Measurements from ENCODE around the gene TP53TG5.

The TP53TG5 gene

DNA sequence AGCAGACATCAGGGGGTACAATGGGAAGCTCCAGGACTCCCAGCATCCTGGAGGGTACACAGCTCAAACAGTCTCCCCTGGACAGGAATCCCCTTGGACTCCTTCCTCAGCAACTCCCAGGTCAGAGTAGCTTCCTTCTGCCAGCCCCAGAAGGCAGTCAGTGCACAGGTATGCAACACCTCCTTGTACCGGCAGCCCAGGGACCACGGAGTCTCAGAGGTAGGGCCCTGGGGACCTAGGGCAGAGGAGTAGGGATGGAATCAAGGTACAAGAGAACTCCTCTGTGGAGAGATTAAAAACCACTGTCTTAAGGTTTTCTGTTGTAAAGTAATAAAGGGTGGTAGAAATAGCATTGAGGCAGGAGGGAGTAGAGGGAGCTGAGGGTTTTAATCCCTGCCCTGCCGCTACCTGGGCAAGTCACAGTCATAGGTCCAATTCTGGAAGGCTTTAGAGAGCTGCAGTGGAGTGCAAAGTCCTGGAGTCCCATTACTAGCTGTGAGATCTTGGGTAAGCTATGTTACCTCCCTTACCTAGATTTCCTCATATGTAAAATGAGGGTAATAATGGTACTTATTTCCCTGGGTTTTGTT is 7.5 kb downstream of the TP53TG5 start:
- Histone ChIP-seq H3K9ac (ENCODE audit: low read length) (no peak overlapping the region), H3K27ac (ENCODE audit: low read length) (no peak overlapping the region), H3K27me3 (ENCODE audit: low read depth, low read length) (peaks cover 31% of the 10 kb centered on the region), H3K4me3 (ENCODE audit: low read length) (no peak overlapping the region), H2AFZ (ENCODE audit: low read depth, low read length) (no peak overlapping the region), H3K79me2 (ENCODE audit: low read length) (peaks cover 24% of the 10 kb centered on the region), H3K4me1 (ENCODE audit: low read length) (peaks cover 55% of the 10 kb centered on the region), H3K9me3 (ENCODE audit: insufficient read depth, low read length) (no peaks in the 10 kb centered on the region), H3K36me3 (replicated peaks; ENCODE audit: low read depth, low read length) (peaks cover 42% of the 10 kb centered on the region), H3K4me2 (ENCODE audit: low read length) (no peak overlapping the region), H4K20me1 (ENCODE audit: insufficient read depth, low read length) (peaks cover 45% of the 10 kb centered on the region)
- TF ChIP-seq EZH2phosphoT487 (IDR thresholded peaks at IDR 0.05; ENCODE audit: low read depth): no peak
- TF ChIP-seq, protein P1, sequence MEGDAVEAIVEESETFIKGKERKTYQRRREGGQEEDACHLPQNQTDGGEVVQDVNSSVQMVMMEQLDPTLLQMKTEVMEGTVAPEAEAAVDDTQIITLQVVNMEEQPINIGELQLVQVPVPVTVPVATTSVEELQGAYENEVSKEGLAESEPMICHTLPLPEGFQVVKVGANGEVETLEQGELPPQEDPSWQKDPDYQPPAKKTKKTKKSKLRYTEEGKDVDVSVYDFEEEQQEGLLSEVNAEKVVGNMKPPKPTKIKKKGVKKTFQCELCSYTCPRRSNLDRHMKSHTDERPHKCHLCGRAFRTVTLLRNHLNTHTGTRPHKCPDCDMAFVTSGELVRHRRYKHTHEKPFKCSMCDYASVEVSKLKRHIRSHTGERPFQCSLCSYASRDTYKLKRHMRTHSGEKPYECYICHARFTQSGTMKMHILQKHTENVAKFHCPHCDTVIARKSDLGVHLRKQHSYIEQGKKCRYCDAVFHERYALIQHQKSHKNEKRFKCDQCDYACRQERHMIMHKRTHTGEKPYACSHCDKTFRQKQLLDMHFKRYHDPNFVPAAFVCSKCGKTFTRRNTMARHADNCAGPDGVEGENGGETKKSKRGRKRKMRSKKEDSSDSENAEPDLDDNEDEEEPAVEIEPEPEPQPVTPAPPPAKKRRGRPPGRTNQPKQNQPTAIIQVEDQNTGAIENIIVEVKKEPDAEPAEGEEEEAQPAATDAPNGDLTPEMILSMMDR (IDR thresholded peaks at IDR 0.05; ENCODE audit: low read depth, low read length): no peak

DNA sequence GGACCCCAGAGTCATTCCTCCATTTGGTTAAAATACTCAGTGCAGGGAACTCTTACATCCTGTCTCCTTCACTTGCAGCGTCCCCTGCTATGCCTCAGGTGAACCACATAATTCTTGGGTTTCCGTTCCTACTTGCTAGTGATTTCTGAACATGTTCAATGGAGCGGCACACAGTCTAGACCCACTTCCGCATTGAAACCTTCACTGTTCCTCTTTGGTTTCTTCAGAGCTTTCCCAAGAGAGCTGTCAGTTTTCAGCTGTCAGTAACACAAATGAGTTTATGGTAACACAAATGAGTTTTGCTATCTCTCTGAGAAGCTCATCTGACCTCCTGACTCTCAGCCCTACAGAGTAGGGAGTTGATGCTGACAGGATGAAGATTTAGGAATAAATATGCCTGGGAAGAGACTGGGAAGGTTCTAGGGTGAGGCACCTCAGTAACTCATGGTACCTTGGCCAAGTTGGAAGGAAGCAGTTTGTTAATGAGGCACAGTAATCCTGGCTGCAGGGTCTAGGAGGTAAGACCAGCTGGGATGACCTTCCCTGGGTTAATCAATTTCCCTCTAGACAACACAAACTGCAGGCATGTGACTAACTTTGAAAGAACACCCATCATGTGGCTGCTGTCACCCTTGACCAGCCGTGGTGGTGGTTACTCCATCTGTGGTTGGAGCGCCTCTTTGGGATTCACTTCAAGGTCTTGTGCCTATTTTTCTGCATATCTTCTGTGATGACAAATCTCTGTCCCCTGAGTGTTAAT is 9.7 kb downstream of the TP53TG5 start:
- Histone ChIP-seq H3K9ac (ENCODE audit: low read length) (peak overlapping the region; percentile 56), H3K4me2 (ENCODE audit: low read length) (peak overlapping the region; percentile 71), H3K36me3 (replicated peaks; ENCODE audit: low read depth, low read length) (peaks cover 53% of the 10 kb centered on the region), H3K4me1 (ENCODE audit: low read length) (peaks cover 68% of the 10 kb centered on the region), H2AFZ (ENCODE audit: low read depth, low read length) (no peak overlapping the region), H3K4me3 (ENCODE audit: low read length) (peak overlapping the region; percentile 47), H3K27ac (ENCODE audit: low read length) (peak overlapping the region; percentile 91), H3K9me3 (ENCODE audit: insufficient read depth, low read length) (no peaks in the 10 kb centered on the region), H3K27me3 (ENCODE audit: low read depth, low read length) (peaks cover 35% of the 10 kb centered on the region), H4K20me1 (ENCODE audit: insufficient read depth, low read length) (peaks cover 54% of the 10 kb centered on the region), H3K79me2 (ENCODE audit: low read length) (peaks cover 44% of the 10 kb centered on the region)
- peak; percentile 98 for TF ChIP-seq EZH2phosphoT487 (IDR thresholded peaks at IDR 0.05; ENCODE audit: low read depth)
- TF ChIP-seq, protein P1 (IDR thresholded peaks at IDR 0.05; ENCODE audit: low read depth, low read length): no peak; the same call in 1 of the 2 replicates

GRCh38 chr20:45367126-45367525 is 11.0 kb downstream of the TP53TG5 start:
- Histone ChIP-seq H3K36me3 (replicated peaks; ENCODE audit: low read depth, low read length) (peaks cover 50% of the 10 kb centered on the region), H3K4me1 (ENCODE audit: low read length) (peaks cover 63% of the 10 kb centered on the region), H3K4me3 (ENCODE audit: low read length) (no peak overlapping the region; the same call in 1 of the 2 replicates), H3K27ac (ENCODE audit: low read length) (peak overlapping the region; percentile 91), H3K9ac (ENCODE audit: low read length) (no peak overlapping the region; the same call in 1 of the 2 replicates), H3K79me2 (ENCODE audit: low read length) (peaks cover 45% of the 10 kb centered on the region), H4K20me1 (ENCODE audit: insufficient read depth, low read length) (peaks cover 54% of the 10 kb centered on the region), H2AFZ (ENCODE audit: low read depth, low read length) (no peak overlapping the region), H3K4me2 (ENCODE audit: low read length) (peak overlapping the region; percentile 70), H3K27me3 (ENCODE audit: low read depth, low read length) (peaks cover 35% of the 10 kb centered on the region), H3K9me3 (ENCODE audit: insufficient read depth, low read length) (no peaks in the 10 kb centered on the region)
- TF ChIP-seq, protein P1 (IDR thresholded peaks at IDR 0.05; ENCODE audit: low read depth, low read length): no peak
- TF ChIP-seq EZH2phosphoT487 (IDR thresholded peaks at IDR 0.05; ENCODE audit: low read depth): no peak

GRCh38 chr20:45366631-45367030 is 11.5 kb downstream of the TP53TG5 start:
- Histone ChIP-seq H4K20me1 (ENCODE audit: insufficient read depth, low read length) (peaks cover 54% of the 10 kb centered on the region), H3K9me3 (ENCODE audit: insufficient read depth, low read length) (no peaks in the 10 kb centered on the region), H3K4me1 (ENCODE audit: low read length) (peaks cover 68% of the 10 kb centered on the region), H3K4me2 (ENCODE audit: low read length) (no peak overlapping the region), H3K79me2 (ENCODE audit: low read length) (peaks cover 45% of the 10 kb centered on the region), H2AFZ (ENCODE audit: low read depth, low read length) (no peak overlapping the region), H3K27ac (ENCODE audit: low read length) (no peak overlapping the region), H3K9ac (ENCODE audit: low read length) (no peak overlapping the region), H3K36me3 (replicated peaks; ENCODE audit: low read depth, low read length) (peaks cover 50% of the 10 kb centered on the region), H3K27me3 (ENCODE audit: low read depth, low read length) (peaks cover 35% of the 10 kb centered on the region), H3K4me3 (ENCODE audit: low read length) (no peak overlapping the region)
- TF ChIP-seq, protein P1 (IDR thresholded peaks at IDR 0.05; ENCODE audit: low read depth, low read length): no peak
- TF ChIP-seq EZH2phosphoT487 (IDR thresholded peaks at IDR 0.05; ENCODE audit: low read depth): no peak
